Rectal smooth muscle tissue (tissue), 1 donor: ENCODE results near the gene BLOC1S3.

Source experiments
- H3K27ac ChIP-seq: one replicate; pipeline ENCODE4 v1.7.0; 2013; ENCODE audit warnings: low read depth, low read length, inconsistent platforms
- H3K27me3 ChIP-seq: one replicate; pipeline ENCODE4 v1.7.0; 2013; ENCODE audit warnings: low read length; ENCODE audit not compliant: control insufficient read depth, insufficient read depth
- H3K36me3 ChIP-seq: one replicate; pipeline ENCODE4 v1.7.0; 2013; ENCODE audit warnings: low read length; ENCODE audit not compliant: control insufficient read depth, insufficient read depth
- H3K4me1 ChIP-seq: one replicate; pipeline ENCODE4 v1.7.0; 2013; ENCODE audit warnings: low read length; ENCODE audit not compliant: control insufficient read depth, insufficient read depth
- H3K4me3 ChIP-seq: one replicate; pipeline ENCODE4 v1.7.0; 2013; ENCODE audit warnings: low read length
- H3K9ac ChIP-seq: one replicate; pipeline ENCODE4 v1.7.0; 2013; ENCODE audit warnings: low read length

Gene BLOC1S3

DNA sequence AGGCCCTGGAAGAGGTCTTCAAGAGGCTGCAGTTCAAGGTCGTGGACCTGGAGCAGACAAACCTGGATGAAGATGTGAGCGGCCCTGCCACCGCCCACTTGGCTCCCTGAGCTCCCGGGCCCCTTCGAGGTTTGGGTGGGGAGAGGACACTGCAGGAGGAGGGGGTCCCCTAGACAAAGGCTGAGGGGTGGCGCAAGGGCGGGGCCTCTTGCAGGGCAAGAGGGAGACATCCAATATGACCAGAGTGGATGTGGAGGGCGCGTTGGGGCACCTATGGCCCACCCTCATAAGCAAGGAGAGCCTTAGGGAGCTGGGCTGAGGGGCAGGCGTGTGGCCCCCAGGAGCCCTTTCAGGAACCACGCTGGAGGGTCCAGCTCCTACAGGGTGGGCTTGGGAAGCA lies 38.1 kb upstream of the BLOC1S3 start:
- Histone ChIP-seq H3K9ac (no peak overlapping the region), H3K4me3 (no peak overlapping the region), H3K27me3 (no peaks in the 10 kb centered on the region), H3K36me3 (peaks cover 15% of the 10 kb centered on the region), H3K4me1 (peaks cover 6% of the 10 kb centered on the region), H3K27ac (no peak overlapping the region)

- Histone ChIP-seq H3K9ac (no peak overlapping the region), H3K27me3 (no peaks in the 10 kb centered on the region), H3K27ac (no peak overlapping the region), H3K36me3 (peaks cover 15% of the 10 kb centered on the region), H3K4me1 (peaks cover 6% of the 10 kb centered on the region), H3K4me3 (no peak overlapping the region)
These were observed 37.2 kb upstream of the BLOC1S3 start for GRCh38 chr19:45141203-45141900.

DNA sequence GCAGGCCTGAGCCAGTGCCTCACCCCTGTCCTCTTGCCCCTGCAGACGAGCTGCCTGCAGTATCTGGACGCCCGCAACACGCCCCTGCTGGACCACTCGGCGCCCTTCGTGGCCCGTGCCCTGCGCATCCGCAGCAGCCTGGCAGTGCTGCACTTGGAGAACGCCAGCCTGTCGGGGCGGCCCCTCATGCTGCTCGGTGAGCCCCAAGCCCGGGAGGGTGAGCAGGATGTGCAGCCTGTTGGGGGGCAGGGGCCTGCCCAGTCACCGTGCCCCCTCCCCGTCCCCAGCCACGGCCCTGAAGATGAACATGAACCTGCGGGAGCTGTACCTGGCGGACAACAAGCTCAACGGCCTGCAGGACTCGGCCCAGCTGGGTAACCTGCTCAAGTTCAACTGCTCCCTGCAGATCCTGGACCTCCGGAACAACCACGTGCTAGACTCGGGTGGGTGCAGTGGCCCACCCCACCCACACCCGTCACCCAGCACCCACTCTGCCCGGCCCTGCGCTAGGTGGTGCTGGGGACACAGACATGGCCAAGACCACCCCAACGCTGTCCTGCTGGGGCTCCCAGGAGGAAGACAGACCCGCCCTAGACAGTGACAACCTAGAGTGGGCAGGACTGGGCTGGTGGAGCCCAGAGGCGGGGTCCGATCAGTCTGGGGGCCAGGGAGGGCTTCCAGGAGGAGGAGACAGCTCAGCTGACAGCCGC lies 36.4 kb upstream of the BLOC1S3 start:
- Histone ChIP-seq H3K4me3 (no peak overlapping the region), H3K36me3 (peaks cover 15% of the 10 kb centered on the region), H3K9ac (no peak overlapping the region), H3K27me3 (no peaks in the 10 kb centered on the region), H3K4me1 (no peaks in the 10 kb centered on the region), H3K27ac (no peak overlapping the region)

GRCh38 chr19:45142726-45143110 lies 35.9 kb upstream of the BLOC1S3 start:
- H3K9ac ChIP-seq = no peak overlapping the region
- no peak overlapping the region for H3K4me3 ChIP-seq
- H3K27ac ChIP-seq = no peak overlapping the region
- peaks cover 17% of the 10 kb centered on the region for H3K36me3 ChIP-seq
- H3K4me1 ChIP-seq = no peaks in the 10 kb centered on the region
- no peaks in the 10 kb centered on the region for H3K27me3 ChIP-seq

DNA sequence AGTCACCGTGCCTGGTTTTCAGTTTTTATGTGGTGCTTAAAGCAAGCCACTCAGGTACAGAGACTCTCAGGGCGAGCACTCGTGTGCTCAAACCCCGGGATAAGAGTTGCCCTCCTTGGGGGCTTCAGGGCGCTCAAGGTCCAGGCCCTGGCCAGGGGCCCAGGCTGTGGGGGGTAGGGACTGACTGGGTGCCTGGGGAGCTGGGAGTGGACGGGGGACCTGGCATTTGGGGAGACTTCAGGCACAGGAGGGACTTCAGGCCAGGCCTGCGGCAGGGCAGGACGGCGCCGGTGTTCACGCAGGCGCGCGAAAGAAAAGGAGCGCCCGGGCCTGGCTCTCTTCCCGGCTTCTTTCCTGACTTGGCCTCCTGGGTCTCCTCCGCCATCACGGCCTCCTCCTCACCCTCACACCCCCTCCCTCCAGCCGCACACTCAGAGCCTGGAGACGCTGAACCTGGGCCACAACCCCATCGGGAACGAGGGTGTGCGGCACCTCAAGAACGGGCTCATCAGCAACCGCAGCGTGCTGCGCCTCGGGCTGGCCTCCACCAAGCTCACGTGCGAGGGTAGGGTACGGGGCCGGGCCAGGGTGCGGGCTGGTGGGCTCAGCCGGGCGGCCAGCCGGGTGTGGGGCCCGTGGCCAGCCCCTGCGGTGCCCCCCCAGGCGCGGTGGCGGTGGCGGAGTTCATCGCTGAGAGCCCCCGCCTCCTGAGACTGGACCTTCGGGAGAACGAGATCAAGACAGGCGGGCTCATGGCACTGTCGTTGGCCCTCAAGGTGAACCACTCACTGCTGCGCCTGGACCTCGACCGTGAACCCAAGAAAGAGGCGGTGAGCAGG lies 33.9 kb upstream of the BLOC1S3 start:
- Histone ChIP-seq H3K36me3 (peaks cover 17% of the 10 kb centered on the region), H3K9ac (no peak overlapping the region), H3K27me3 (no peaks in the 10 kb centered on the region), H3K27ac (no peak overlapping the region), H3K4me3 (no peak overlapping the region), H3K4me1 (no peaks in the 10 kb centered on the region)

GRCh38 chr19:45145270-45146189 lies 33.1 kb upstream of the BLOC1S3 start:
- Histone ChIP-seq H3K27ac (no peak overlapping the region), H3K4me3 (no peak overlapping the region), H3K27me3 (no peaks in the 10 kb centered on the region), H3K36me3 (peaks cover 17% of the 10 kb centered on the region), H3K9ac (no peak overlapping the region), H3K4me1 (no peaks in the 10 kb centered on the region)

- Histone ChIP-seq H3K9ac (no peak overlapping the region), H3K27ac (no peak overlapping the region), H3K27me3 (peaks cover under 1% of the 10 kb centered on the region), H3K4me3 (no peak overlapping the region), H3K4me1 (no peaks in the 10 kb centered on the region), H3K36me3 (peaks cover 17% of the 10 kb centered on the region)
These were observed 32.3 kb upstream of the BLOC1S3 start for GRCh38 chr19:45146251-45146650.

DNA sequence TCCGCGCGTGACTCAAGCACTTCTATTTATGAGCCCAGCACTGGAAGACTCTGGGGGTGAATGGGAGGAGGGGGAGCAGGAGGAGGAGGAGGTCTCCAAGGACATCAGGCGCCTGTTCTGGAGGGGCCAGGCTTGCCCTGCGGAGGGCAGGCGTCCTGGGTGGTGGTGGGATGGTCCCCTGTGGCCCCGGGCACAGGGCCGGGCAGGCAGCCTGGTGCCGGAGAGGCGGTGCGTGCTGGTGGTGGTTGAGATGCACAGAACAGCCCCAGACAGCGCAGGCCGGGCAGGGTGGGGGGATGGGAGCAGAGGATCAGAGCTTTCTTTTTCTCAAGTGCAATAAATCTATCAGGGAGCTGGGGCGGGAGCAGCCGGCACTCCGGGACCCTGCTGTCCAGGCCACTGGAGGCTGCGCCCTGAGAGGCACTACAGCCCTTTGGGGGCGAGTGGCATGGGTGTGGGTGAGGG lies 31.8 kb upstream of the BLOC1S3 start:
- H3K9ac ChIP-seq = no peak overlapping the region
- H3K36me3 ChIP-seq = peaks cover 17% of the 10 kb centered on the region
- H3K27ac ChIP-seq = no peak overlapping the region

DNA sequence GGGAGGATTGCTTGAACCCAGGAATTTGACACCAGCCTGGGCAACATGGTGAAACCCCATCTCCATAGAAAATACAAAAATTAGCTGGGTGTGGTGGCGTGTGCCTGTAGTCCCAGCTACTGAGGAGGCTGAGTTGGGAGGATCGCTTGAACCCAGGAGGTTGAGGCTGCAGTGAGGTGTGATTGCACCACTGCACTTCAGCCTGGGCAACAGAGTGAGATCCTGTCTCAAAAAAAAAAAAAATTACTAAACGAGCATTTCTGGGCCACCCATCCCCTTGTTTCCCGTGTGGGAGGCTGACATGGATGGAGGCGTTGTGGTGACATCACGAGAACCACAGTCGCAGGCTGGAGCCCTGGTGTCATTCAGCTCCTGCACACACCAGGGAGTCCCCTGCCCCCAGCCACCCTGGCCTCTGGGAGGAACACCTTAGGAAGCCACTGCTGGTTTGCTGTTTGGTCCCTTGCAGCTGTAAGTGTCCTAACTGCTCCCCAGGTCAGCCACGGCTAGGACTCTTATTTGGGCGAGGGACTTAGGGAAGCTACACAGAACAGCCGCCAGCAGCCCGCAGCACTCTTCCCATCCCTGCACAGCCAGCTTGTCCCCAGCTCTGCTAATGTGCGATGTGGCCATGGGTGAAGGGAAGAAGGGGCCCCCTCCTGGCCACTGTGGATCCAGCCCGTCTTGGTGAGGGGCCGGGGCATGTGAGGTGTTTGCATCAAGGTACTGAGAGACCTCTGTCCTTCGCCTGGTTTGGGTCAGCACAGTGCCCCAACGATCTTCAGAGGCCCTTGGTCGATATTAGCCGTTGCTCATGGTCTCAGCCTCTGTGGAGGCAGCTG lies 30.5 kb upstream of the BLOC1S3 start:
- Histone ChIP-seq H3K36me3 (peaks cover 10% of the 10 kb centered on the region), H3K27me3 (peaks cover 10% of the 10 kb centered on the region)

More for the DNA sequence above, 31.8 kb upstream of the BLOC1S3 start:
- H3K27me3 ChIP-seq = peaks cover 3% of the 10 kb centered on the region
- H3K4me1 ChIP-seq = no peaks in the 10 kb centered on the region
- no peak overlapping the region for H3K4me3 ChIP-seq

GRCh38 chr19:45149129-45149528 lies 29.5 kb upstream of the BLOC1S3 start:
- Histone ChIP-seq H3K9ac (no peak overlapping the region), H3K27me3 (peaks cover 20% of the 10 kb centered on the region), H3K27ac (no peak overlapping the region), H3K4me3 (no peak overlapping the region), H3K4me1 (peaks cover 3% of the 10 kb centered on the region), H3K36me3 (peaks cover 7% of the 10 kb centered on the region)

More for the DNA sequence above, 30.5 kb upstream of the BLOC1S3 start:
- H3K9ac ChIP-seq = no peak overlapping the region
- H3K27ac ChIP-seq = no peak overlapping the region
- H3K4me3 ChIP-seq = no peak overlapping the region
- H3K4me1 ChIP-seq = no peaks in the 10 kb centered on the region

DNA sequence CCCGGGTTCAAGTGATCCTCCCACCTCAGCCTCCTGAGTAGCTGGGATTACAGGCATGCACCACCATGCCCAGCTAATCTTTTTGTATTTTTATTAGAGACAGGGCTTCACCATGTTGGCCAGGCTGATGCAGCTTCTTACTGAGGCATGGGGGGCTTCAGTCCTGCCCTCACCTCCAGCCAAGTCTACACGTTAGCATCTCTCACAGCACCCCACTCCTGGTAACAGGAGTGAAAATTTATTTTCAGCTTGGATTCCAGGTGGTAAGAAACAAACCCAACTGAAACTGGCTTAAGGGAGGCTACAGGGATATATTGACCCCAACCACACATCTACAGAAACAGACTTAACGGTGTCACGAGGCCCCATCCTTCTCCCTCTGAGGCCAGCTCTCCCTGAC lies 28.4 kb upstream of the BLOC1S3 start:
- H3K27me3 ChIP-seq = peaks cover 23% of the 10 kb centered on the region
- H3K4me1 ChIP-seq = peaks cover 3% of the 10 kb centered on the region
- H3K27ac ChIP-seq = no peak overlapping the region
- no peak overlapping the region for H3K9ac ChIP-seq
- no peak overlapping the region for H3K4me3 ChIP-seq
- H3K36me3 ChIP-seq = peaks cover 2% of the 10 kb centered on the region
